ENCODE measurements around the gene CELSR1.

DNA sequence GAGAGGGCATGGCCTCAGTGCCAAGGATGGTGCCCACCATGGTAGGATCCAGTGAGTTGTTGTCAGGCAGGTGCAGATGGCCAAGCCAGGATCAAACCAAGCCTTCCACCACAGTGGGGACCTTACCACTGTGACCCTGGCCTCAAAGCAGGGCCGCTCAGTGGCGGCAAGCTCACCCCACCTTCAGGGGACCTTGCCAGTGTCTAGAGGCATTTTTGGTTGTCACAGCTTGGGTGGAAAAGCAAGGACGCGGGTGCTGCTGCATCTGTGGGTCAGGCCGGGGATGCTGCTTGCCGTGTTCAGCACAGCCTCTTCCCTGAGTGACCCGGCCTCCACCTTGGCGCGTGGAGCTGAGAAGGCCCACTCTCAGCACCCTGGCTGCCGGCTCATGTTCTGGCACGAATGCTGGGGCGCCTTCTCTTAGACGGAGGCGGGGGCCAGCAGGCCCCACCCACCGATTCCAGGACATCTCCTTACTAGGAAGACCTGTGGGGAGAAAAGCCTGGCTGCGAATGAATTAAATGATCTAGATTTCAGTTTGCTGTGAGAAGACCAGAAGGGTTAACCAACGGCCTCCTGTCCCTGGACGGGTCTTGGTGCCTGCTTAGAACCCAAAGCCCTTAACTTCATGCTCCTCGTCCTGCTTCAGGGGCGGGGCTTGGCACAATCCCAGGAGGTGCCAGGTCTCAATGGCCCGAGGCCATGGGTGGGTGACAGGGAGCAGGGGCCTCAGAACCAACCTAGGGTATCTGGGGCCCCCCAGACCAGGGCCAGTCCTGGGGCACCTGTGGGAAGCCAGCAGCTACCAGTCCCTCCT, 183.0 kb downstream of the CELSR1 start:
- TF ChIP-seq POLR2A (IDR thresholded peaks at IDR 0.05; ENCODE audit: low read length) = no peak
- no peak for TF ChIP-seq GATA1 (IDR thresholded peaks at IDR 0.05; ENCODE audit: low read depth, low read length)

All from erythroblast (primary cell).